ENCODE data around the gene FXN.
"Not testable (repeated sequence)": the region's sequence is repeated elsewhere in the genome, so short reads cannot be mapped to it uniquely, and the experiment has no call there.

Gene FXN

GRCh38 chr9:69040646-69041045 lies 5.1 kb downstream of the FXN start:
- Histone ChIP-seq H3K4me3 (ENCODE audit: insufficient read depth, low read depth, low read length, poor library complexity, severe bottlenecking) (no peak overlapping the region), H3K27ac (ENCODE audit: insufficient read depth, low read length, poor library complexity, severe bottlenecking) (no peak overlapping the region)

GRCh38 chr9:69044240-69045219 lies 9.0 kb downstream of the FXN start:
- Histone ChIP-seq H3K27ac (ENCODE audit: insufficient read depth, low read length, poor library complexity, severe bottlenecking) (no peak overlapping the region), H3K4me1 (ENCODE audit: control insufficient read depth, insufficient read depth, low read length, poor library complexity, severe bottlenecking) (peaks cover 8% of the 10 kb centered on the region), H3K36me3 (ENCODE audit: control insufficient read depth, insufficient read depth, low read length) (peaks cover 24% of the 10 kb centered on the region), H3K9me3 (ENCODE audit: control insufficient read depth, low read length) (no peaks in the 10 kb centered on the region), H3K4me3 (ENCODE audit: insufficient read depth, low read depth, low read length, poor library complexity, severe bottlenecking) (no peak overlapping the region), H3K27me3 (replicated peaks; ENCODE audit: control insufficient read depth, insufficient read depth, low read length, poor library complexity, severe bottlenecking) (no peaks in the 10 kb centered on the region)
- no peak for DNase-seq

More at GRCh38 chr9:69040646-69041045, 5.1 kb downstream of the FXN start:
- H3K36me3 ChIP-seq (ENCODE audit: control insufficient read depth, insufficient read depth, low read length) = no peaks in the 10 kb centered on the region
- no peaks in the 10 kb centered on the region for H3K27me3 ChIP-seq (replicated peaks; ENCODE audit: control insufficient read depth, insufficient read depth, low read length, poor library complexity, severe bottlenecking)
- DNase-seq = no peak
- no peaks in the 10 kb centered on the region for H3K9me3 ChIP-seq (ENCODE audit: control insufficient read depth, low read length)
- H3K4me1 ChIP-seq (ENCODE audit: control insufficient read depth, insufficient read depth, low read length, poor library complexity, severe bottlenecking) = peaks cover 13% of the 10 kb centered on the region

- Histone ChIP-seq H3K4me3 (ENCODE audit: insufficient read depth, low read depth, low read length, poor library complexity, severe bottlenecking) (no peak overlapping the region), H3K9me3 (ENCODE audit: control insufficient read depth, low read length) (no peaks in the 10 kb centered on the region), H3K4me1 (ENCODE audit: control insufficient read depth, insufficient read depth, low read length, poor library complexity, severe bottlenecking) (peaks cover 8% of the 10 kb centered on the region), H3K36me3 (ENCODE audit: control insufficient read depth, insufficient read depth, low read length) (peaks cover 30% of the 10 kb centered on the region), H3K27me3 (replicated peaks; ENCODE audit: control insufficient read depth, insufficient read depth, low read length, poor library complexity, severe bottlenecking) (no peaks in the 10 kb centered on the region), H3K27ac (ENCODE audit: insufficient read depth, low read length, poor library complexity, severe bottlenecking) (no peak overlapping the region)
- no peak for DNase-seq
Measured at GRCh38 chr9:69045821-69046220, 10.3 kb downstream of the FXN start.

GRCh38 chr9:69046723-69047122 lies 11.2 kb downstream of the FXN start:
- Histone ChIP-seq H3K36me3 (ENCODE audit: control insufficient read depth, insufficient read depth, low read length) (peaks cover 30% of the 10 kb centered on the region), H3K9me3 (ENCODE audit: control insufficient read depth, low read length) (no peaks in the 10 kb centered on the region), H3K27ac (ENCODE audit: insufficient read depth, low read length, poor library complexity, severe bottlenecking) (no peak overlapping the region), H3K27me3 (replicated peaks; ENCODE audit: control insufficient read depth, insufficient read depth, low read length, poor library complexity, severe bottlenecking) (no peaks in the 10 kb centered on the region), H3K4me1 (ENCODE audit: control insufficient read depth, insufficient read depth, low read length, poor library complexity, severe bottlenecking) (peaks cover 8% of the 10 kb centered on the region), H3K4me3 (ENCODE audit: insufficient read depth, low read depth, low read length, poor library complexity, severe bottlenecking) (no peak overlapping the region)
- DNase-seq = no peak

- Histone ChIP-seq H3K9me3 (ENCODE audit: control insufficient read depth, low read length) (no peaks in the 10 kb centered on the region), H3K27ac (ENCODE audit: insufficient read depth, low read length, poor library complexity, severe bottlenecking) (no peak overlapping the region), H3K27me3 (replicated peaks; ENCODE audit: control insufficient read depth, insufficient read depth, low read length, poor library complexity, severe bottlenecking) (no peaks in the 10 kb centered on the region), H3K36me3 (ENCODE audit: control insufficient read depth, insufficient read depth, low read length) (peaks cover 30% of the 10 kb centered on the region), H3K4me1 (ENCODE audit: control insufficient read depth, insufficient read depth, low read length, poor library complexity, severe bottlenecking) (peaks cover 8% of the 10 kb centered on the region), H3K4me3 (ENCODE audit: insufficient read depth, low read depth, low read length, poor library complexity, severe bottlenecking) (no peak overlapping the region)
- DNase-seq = no peak
Measured at GRCh38 chr9:69047371-69047770, 11.8 kb downstream of the FXN start.

GRCh38 chr9:69049094-69049493 lies 13.5 kb downstream of the FXN start:
- Histone ChIP-seq H3K9me3 (ENCODE audit: control insufficient read depth, low read length) (no peaks in the 10 kb centered on the region), H3K4me1 (ENCODE audit: control insufficient read depth, insufficient read depth, low read length, poor library complexity, severe bottlenecking) (peaks cover 8% of the 10 kb centered on the region), H3K36me3 (ENCODE audit: control insufficient read depth, insufficient read depth, low read length) (peaks cover 30% of the 10 kb centered on the region), H3K4me3 (ENCODE audit: insufficient read depth, low read depth, low read length, poor library complexity, severe bottlenecking) (no peak overlapping the region), H3K27me3 (replicated peaks; ENCODE audit: control insufficient read depth, insufficient read depth, low read length, poor library complexity, severe bottlenecking) (no peaks in the 10 kb centered on the region), H3K27ac (ENCODE audit: insufficient read depth, low read length, poor library complexity, severe bottlenecking) (no peak overlapping the region)
- no peak for DNase-seq

- DNase-seq; H3K4me1 ChIP-seq (ENCODE audit: control insufficient read depth, insufficient read depth, low read length, poor library complexity, severe bottlenecking); H3K27me3 ChIP-seq (replicated peaks; ENCODE audit: control insufficient read depth, insufficient read depth, low read length, poor library complexity, severe bottlenecking); H3K9me3 ChIP-seq (ENCODE audit: control insufficient read depth, low read length); H3K4me3 ChIP-seq (ENCODE audit: insufficient read depth, low read depth, low read length, poor library complexity, severe bottlenecking); H3K27ac ChIP-seq (ENCODE audit: insufficient read depth, low read length, poor library complexity, severe bottlenecking): not testable (repeated sequence)
- peaks cover 30% of the 10 kb centered on the region for H3K36me3 ChIP-seq (ENCODE audit: control insufficient read depth, insufficient read depth, low read length)
Measured at GRCh38 chr9:69050936-69051335, 15.4 kb downstream of the FXN start.

- Histone ChIP-seq H3K4me3 (ENCODE audit: insufficient read depth, low read depth, low read length, poor library complexity, severe bottlenecking) (no peak overlapping the region), H3K27ac (ENCODE audit: insufficient read depth, low read length, poor library complexity, severe bottlenecking) (no peak overlapping the region), H3K27me3 (replicated peaks; ENCODE audit: control insufficient read depth, insufficient read depth, low read length, poor library complexity, severe bottlenecking) (no peaks in the 10 kb centered on the region), H3K36me3 (ENCODE audit: control insufficient read depth, insufficient read depth, low read length) (peaks cover 10% of the 10 kb centered on the region), H3K9me3 (ENCODE audit: control insufficient read depth, low read length) (no peaks in the 10 kb centered on the region), H3K4me1 (ENCODE audit: control insufficient read depth, insufficient read depth, low read length, poor library complexity, severe bottlenecking) (no peaks in the 10 kb centered on the region)
- DNase-seq = no peak
Measured at GRCh38 chr9:69054989-69055388, 19.4 kb downstream of the FXN start.

GRCh38 chr9:69056191-69056815 lies 20.8 kb downstream of the FXN start:
- no peak for DNase-seq
- Histone ChIP-seq H3K27ac (ENCODE audit: insufficient read depth, low read length, poor library complexity, severe bottlenecking) (no peak overlapping the region), H3K27me3 (replicated peaks; ENCODE audit: control insufficient read depth, insufficient read depth, low read length, poor library complexity, severe bottlenecking) (no peaks in the 10 kb centered on the region)

GRCh38 chr9:69058101-69058500 lies 22.5 kb downstream of the FXN start:
- Histone ChIP-seq H3K9me3 (ENCODE audit: control insufficient read depth, low read length) (no peaks in the 10 kb centered on the region), H3K36me3 (ENCODE audit: control insufficient read depth, insufficient read depth, low read length) (peaks cover 9% of the 10 kb centered on the region), H3K27ac (ENCODE audit: insufficient read depth, low read length, poor library complexity, severe bottlenecking) (no peak overlapping the region), H3K4me3 (ENCODE audit: insufficient read depth, low read depth, low read length, poor library complexity, severe bottlenecking) (no peak overlapping the region), H3K27me3 (replicated peaks; ENCODE audit: control insufficient read depth, insufficient read depth, low read length, poor library complexity, severe bottlenecking) (no peaks in the 10 kb centered on the region), H3K4me1 (ENCODE audit: control insufficient read depth, insufficient read depth, low read length, poor library complexity, severe bottlenecking) (no peaks in the 10 kb centered on the region)
- no peak for DNase-seq

More at GRCh38 chr9:69056191-69056815, 20.8 kb downstream of the FXN start:
- Histone ChIP-seq H3K4me1 (ENCODE audit: control insufficient read depth, insufficient read depth, low read length, poor library complexity, severe bottlenecking) (no peaks in the 10 kb centered on the region), H3K9me3 (ENCODE audit: control insufficient read depth, low read length) (no peaks in the 10 kb centered on the region), H3K4me3 (ENCODE audit: insufficient read depth, low read depth, low read length, poor library complexity, severe bottlenecking) (no peak overlapping the region), H3K36me3 (ENCODE audit: control insufficient read depth, insufficient read depth, low read length) (peaks cover 8% of the 10 kb centered on the region)

All from effector memory CD4-positive, alpha-beta T cell (primary cell).